ENCODE results near the gene USP49. TPM values are rescaled to one million over a fixed set of nuclear protein-coding genes. Genes with fewer than 3 reads are reported as not detected.
"Not testable (repeated sequence)": the region's sequence is repeated elsewhere in the genome, so short reads cannot be mapped to it uniquely, and the experiment has no call there.

USP49 gene
- total and polyA plus RNA-seq, 2 donors, result 2.3 to 4.9 TPM

DNA sequence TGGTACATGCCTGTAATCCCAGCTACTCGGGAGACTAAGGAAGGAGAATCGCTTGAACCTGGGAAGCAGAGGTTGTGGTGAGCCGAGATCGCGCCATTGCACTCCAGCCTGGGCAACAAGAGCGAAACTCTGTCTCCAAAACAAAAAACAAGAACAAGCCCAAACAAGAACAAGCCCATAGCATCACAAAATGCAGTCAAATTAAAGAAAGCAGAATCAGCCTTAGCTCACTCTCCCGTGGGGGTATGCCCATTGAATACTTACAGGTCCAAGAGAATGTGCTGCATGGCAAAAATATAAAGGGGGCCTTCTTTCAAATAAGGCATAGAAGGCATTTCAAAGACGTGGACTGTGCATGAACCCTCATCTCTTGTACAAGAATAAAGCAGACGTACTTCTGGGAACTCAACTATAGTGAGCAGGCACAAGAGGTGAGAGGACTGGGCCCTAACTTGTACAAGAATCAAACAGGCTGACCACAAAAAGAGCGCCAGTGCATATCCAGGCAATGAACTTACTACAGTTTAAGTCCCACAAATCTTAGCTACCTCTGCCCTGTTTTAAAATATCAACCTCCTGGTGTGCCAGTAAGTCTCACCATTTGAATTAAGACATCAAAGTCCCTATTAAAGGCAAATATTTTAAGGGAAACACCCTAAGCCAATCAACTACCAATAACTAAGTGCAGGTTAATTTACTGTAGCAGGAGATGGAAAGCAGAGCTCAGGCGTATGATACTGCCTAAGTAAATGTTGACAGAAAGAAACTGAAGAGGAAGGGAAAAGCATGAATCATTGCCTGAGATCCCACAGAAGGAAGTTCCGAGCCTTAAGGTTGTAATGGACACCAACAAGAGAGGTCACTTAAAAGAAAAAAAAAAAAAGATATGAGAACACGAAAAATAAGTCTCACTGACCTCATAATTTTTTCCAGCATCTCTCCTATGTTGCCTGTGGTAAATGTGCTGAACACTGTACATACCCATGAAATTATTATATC lies 70.3 kb downstream of the USP49 start:
- peak overlapping the region; percentile 47 for H3K27ac ChIP-seq (ENCODE audit: low read depth)
- H3K36me3 ChIP-seq (ENCODE audit: insufficient read depth), result no peaks in the 10 kb centered on the region
- DNase-seq (ENCODE audit: extremely low spot score), result no peak
- WGBS, result 85% methylated on average over 13 of the region's 13 CpGs
- H3K4me1 ChIP-seq (ENCODE audit: insufficient read depth), result no peaks in the 10 kb centered on the region
- H3K4me3 ChIP-seq (ENCODE audit: low read depth, low read length), result no peak overlapping the region

DNA sequence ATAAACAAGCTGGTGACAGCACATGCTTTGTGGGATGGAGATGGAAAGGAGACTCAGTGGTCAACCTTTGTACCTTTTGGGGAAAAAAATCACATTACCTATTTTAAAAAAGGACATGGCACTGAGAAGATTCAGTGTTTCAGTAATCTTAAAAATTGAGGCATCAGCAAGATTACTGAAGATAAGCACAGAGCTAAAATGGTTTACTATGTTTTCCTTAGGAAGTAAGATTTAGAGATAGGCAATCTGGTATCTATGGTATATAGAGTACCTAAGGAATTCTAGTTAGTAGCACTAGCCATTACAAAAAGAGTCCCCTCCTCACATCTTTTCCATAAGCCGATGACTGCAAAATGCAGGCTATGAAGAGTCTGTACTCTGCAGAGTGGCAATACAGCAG lies 72.0 kb downstream of the USP49 start:
- Histone ChIP-seq H3K36me3 (ENCODE audit: insufficient read depth) (no peaks in the 10 kb centered on the region), H3K27ac (ENCODE audit: low read depth) (no peak overlapping the region), H3K4me1 (ENCODE audit: insufficient read depth) (no peaks in the 10 kb centered on the region), H3K4me3 (ENCODE audit: low read depth, low read length) (no peak overlapping the region)
- no peak for DNase-seq (ENCODE audit: extremely low spot score)
- 95% methylated on average over 1 of the region's 1 CpG for WGBS

DNA sequence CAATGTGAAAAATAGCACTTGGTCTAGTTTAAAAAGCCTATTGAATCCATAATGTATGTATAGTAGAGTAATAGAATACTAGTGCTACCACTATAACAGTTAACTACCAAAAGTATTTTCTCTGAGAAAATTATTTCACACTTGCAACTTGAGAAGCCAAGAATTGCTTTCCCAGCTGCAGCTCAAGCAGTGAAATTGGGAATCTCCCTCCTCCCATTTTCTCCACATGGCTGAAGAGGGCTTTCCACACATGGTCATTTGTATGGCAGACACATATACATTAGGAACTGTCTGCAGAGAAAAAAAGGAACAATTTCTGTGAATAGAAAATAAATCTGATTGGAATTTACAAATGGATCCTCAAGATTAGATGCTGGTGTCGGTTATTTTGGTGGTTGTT lies 73.2 kb downstream of the USP49 start:
- no peaks in the 10 kb centered on the region for H3K4me1 ChIP-seq (ENCODE audit: insufficient read depth)
- no peaks in the 10 kb centered on the region for H3K36me3 ChIP-seq (ENCODE audit: insufficient read depth)
- no peak overlapping the region for H3K4me3 ChIP-seq (ENCODE audit: low read depth, low read length)
- 97% methylated on average over 1 of the region's 1 CpG for WGBS
- DNase-seq (ENCODE audit: extremely low spot score), result no peak
- H3K27ac ChIP-seq (ENCODE audit: low read depth), result no peak overlapping the region

DNA sequence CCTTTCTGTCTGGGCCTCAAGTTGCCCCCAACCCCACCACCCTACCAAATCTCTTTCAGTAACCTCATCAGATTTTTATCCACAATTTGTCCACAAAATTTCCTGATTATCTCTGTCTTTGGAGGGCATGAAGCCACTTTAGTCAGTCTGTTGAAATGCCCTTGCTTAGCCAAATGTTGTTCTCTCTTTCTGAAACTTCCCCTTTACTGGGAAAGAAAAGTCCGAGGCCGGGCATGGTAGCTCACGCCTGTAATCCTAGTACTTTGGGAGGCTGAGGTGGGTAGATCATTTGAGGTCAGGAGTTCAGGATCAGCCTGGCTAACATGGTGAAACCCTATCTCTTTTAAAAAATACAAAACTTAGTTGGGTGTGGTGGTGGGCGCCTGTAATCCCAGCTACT lies 73.9 kb downstream of the USP49 start:
- no peak overlapping the region for H3K27ac ChIP-seq (ENCODE audit: low read depth)
- DNase-seq (ENCODE audit: extremely low spot score), result no peak
- WGBS, result 92% methylated on average over 4 of the region's 4 CpGs
- H3K4me3 ChIP-seq (ENCODE audit: low read depth, low read length), result no peak overlapping the region
- no peaks in the 10 kb centered on the region for H3K4me1 ChIP-seq (ENCODE audit: insufficient read depth)
- H3K36me3 ChIP-seq (ENCODE audit: insufficient read depth), result no peaks in the 10 kb centered on the region

DNA sequence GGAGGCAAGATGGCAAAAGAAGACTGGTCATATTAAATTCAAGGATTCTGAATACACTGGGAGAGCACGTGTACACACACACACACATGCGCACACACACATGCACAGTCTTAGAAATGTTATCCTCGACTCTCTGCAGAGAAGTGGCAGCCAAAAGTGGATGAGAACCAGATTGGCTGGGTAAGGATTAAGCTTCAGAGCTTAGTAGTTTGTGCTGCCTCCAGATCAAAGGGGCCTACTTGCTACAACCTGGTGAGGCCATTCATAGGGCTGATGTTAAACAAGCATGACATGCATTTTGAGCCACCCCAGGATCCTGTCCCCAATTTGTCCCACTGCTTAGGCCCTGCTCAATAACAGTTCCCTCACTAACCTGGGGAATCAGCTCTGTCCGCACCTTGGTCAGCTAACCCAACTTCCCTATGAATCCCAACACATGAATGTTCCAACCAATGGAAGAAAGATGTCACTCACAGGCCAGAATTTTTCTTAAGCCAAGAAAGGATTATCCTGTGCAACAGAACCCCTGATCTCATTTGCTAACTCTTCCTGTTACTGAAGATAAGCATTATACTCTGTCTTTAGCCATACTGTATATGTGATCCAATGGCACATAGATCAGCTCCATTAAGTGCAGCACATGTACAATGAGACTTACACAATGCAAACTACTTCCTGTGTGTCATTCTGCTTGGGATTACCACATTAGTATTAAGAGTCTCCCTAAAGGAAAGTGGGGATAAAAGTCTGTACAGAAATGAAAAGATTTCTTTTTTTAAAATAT lies 76.7 kb downstream of the USP49 start:
- no peak overlapping the region for H3K4me3 ChIP-seq (ENCODE audit: low read depth, low read length)
- H3K36me3 ChIP-seq (ENCODE audit: insufficient read depth), result no peaks in the 10 kb centered on the region
- H3K4me1 ChIP-seq (ENCODE audit: insufficient read depth), result no peaks in the 10 kb centered on the region
- no peak for DNase-seq (ENCODE audit: extremely low spot score)
- no peak overlapping the region for H3K27ac ChIP-seq (ENCODE audit: low read depth)
- 78% methylated on average over 4 of the region's 4 CpGs for WGBS

DNA sequence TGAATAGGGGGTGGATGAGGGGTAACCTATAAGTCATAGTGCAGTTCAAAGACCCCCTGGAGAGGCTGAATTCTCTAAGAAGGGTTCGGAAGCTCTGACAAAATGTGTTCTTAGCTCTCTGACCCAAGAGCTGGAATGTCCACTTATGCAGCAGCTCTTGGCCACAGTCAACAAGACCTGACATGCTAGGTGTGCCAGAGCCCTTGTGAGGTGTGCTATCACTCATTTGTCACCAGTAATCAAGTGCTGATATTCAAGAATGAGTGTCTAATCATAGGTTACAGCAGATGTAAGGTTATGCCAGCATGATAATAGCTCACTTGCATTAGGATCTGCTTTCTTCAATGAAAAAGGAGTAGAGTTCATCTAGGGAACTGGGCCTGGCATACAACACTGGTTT lies 79.6 kb downstream of the USP49 start:
- no peak for DNase-seq (ENCODE audit: extremely low spot score)
- Histone ChIP-seq H3K27ac (ENCODE audit: low read depth) (no peak overlapping the region), H3K4me3 (ENCODE audit: low read depth, low read length) (no peak overlapping the region), H3K4me1 (ENCODE audit: insufficient read depth) (no peaks in the 10 kb centered on the region), H3K36me3 (ENCODE audit: insufficient read depth) (no peaks in the 10 kb centered on the region)
- 81% methylated on average over 1 of the region's 1 CpG for WGBS

DNA sequence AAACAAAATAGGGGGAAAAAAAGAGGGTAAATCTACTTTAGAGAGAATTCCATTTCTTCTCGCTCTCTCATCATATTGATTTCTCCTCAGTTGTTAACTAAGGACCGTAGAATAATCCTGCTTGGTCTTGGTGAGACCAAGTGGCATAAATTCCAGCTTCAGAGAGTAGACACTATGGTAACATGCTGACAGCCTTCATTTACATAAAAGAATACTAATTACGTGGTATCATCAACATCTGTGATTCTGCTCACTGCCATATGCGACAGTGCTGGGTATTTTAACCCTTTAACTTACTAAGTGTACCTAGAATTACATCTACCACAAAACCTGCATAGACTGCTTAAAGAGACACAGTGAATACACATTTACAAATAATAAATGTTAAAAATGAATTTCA lies 80.5 kb downstream of the USP49 start:
- WGBS, result 77% methylated on average over 4 of the region's 4 CpGs
- no peaks in the 10 kb centered on the region for H3K4me1 ChIP-seq (ENCODE audit: insufficient read depth)
- no peak overlapping the region for H3K27ac ChIP-seq (ENCODE audit: low read depth)
- no peak overlapping the region for H3K4me3 ChIP-seq (ENCODE audit: low read depth, low read length)
- H3K36me3 ChIP-seq (ENCODE audit: insufficient read depth), result no peaks in the 10 kb centered on the region
- no peak for DNase-seq (ENCODE audit: extremely low spot score)

DNA sequence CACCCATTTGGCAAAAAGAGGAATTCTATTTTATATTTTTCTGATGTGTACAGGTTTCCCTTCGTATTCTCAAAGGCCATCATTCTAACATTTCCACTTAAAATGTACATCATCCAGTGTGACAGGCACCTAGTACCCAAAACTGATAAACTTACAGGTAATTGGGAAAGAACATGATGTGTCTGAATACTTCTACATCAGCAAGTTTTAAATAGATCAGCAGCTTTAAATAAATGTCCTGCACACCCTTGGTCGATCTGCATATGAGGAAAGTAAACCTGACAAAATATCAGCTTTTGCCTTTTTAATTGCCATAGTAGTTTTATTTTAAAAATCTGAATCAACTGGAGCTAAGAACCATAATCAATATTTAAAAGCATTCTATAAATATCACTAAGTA lies 81.2 kb downstream of the USP49 start:
- Histone ChIP-seq H3K4me3 (ENCODE audit: low read depth, low read length) (no peak overlapping the region), H3K36me3 (ENCODE audit: insufficient read depth) (no peaks in the 10 kb centered on the region), H3K4me1 (ENCODE audit: insufficient read depth) (no peaks in the 10 kb centered on the region), H3K27ac (ENCODE audit: low read depth) (no peak overlapping the region)
- WGBS, result 88% methylated on average over 2 of the region's 2 CpGs
- no peak for DNase-seq (ENCODE audit: extremely low spot score)

DNA sequence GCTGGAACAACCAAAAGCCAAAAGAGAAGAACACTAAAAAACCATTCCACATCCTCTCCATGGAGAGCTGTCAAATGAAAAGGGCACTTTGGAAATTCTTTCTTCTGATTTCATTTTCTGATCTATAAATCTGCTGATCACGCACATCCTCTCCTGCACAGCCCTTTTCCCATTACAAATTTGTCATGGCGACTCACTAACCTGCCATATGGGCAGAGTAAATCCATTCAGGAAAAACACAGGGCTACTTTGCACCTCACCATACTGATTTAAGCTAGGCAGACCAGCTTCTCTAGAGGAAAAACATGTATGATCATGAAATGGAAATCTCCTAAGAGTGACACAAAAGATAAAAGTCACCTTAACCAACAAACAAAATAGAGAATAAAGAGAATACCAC lies 81.7 kb downstream of the USP49 start:
- no peak for DNase-seq (ENCODE audit: extremely low spot score)
- H3K4me1 ChIP-seq (ENCODE audit: insufficient read depth), result no peaks in the 10 kb centered on the region
- H3K4me3 ChIP-seq (ENCODE audit: low read depth, low read length), result no peak overlapping the region
- 93% methylated on average over 2 of the region's 2 CpGs for WGBS
- no peaks in the 10 kb centered on the region for H3K36me3 ChIP-seq (ENCODE audit: insufficient read depth)
- no peak overlapping the region for H3K27ac ChIP-seq (ENCODE audit: low read depth)

DNA sequence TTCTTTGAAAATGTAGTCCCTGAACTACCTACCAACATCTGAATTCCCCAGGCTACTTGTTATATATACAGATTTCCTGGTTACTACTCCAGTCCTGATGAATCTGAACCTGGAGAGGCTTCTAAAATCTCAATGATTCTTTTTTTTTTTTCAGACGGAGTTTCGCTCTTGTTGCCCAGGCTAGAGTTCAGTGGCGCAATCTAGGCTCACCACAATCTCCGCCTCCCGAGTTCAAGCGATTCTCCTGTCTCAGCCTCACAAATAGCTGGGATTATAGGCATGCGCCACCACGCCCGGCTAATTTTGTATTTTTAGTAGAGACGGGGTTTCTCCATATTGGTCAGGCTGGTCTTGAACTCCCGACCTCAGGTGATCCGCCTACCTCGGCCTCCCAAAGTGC lies 83.2 kb downstream of the USP49 start:
- H3K36me3 ChIP-seq (ENCODE audit: insufficient read depth); H3K4me3 ChIP-seq (ENCODE audit: low read depth, low read length); H3K4me1 ChIP-seq (ENCODE audit: insufficient read depth); H3K27ac ChIP-seq (ENCODE audit: low read depth); DNase-seq (ENCODE audit: extremely low spot score): not testable (repeated sequence)
- WGBS, result 97% methylated on average over 13 of the region's 13 CpGs

DNA sequence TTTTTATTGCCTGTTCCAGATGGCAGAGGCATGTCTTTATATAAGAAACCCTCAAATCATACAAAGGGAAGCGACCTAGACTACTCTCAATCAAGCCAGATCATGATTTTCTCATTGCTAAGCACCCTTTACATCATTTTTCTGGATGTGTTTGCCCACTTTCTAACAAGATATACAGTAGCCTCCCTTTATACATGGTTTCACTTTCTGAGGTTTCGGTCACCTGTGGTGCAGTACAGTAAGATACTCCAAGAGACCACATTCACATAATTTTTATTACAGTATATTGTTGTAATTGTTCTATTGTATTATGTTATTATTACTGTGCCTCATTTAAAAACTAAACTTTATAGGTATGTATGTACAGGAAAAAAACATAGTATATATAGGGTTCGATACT lies 84.1 kb downstream of the USP49 start:
- no peak overlapping the region for H3K4me3 ChIP-seq (ENCODE audit: low read depth, low read length)
- WGBS, result 86% methylated on average over 3 of the region's 3 CpGs
- no peaks in the 10 kb centered on the region for H3K4me1 ChIP-seq (ENCODE audit: insufficient read depth)
- H3K36me3 ChIP-seq (ENCODE audit: insufficient read depth), result no peaks in the 10 kb centered on the region
- no peak for DNase-seq (ENCODE audit: extremely low spot score)
- no peak overlapping the region for H3K27ac ChIP-seq (ENCODE audit: low read depth)

DNA sequence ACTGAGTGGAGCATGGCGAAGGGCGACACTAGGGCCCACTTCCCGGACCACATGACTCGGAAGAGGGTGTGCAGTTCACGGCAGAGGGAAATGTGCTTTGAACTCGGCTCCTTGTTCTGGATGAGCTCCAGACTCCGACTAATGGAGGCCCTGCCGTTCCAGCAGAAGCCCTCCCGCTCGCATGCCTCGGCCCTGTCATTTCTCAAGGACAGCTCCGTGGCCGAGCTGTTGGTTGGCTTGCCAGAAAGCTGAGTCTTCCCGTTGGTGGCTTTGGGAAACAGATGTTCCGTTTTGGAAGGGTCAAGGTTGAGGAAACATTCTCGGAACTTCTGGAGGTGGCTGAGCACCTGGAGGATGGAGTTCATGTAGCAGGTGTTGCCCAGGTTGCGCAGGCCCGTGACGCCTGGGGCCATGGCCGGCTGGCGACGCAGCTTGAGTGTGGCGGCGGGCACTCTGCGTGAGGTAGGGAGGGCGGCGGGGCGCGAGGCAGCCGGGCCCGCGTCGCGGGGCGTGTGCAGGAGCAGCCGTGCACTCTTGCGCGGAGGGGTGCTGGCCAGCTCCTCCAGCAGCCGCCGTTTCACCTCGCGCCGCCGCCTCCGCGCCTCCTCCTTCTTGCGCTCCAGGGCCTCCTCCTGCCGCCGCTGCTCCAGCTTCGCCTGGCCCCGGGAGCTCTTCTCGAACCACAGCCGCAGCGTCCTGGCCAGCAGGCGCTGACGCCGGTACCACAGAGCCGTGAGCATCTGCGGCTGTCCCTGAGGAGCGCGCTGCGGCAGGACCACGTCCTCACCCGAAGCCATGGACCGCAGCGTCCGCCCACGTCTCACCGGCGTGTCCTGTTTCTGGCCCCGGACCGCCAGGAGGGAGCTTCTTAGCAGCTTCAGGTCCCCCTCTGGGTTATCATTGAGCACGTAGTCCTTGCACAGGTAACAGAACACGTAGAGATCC lies 89.1 kb downstream of the USP49 start:
- 95% methylated on average over 74 of the region's 74 CpGs for WGBS
- H3K4me3 ChIP-seq (ENCODE audit: low read depth, low read length), result no peak overlapping the region

DNA sequence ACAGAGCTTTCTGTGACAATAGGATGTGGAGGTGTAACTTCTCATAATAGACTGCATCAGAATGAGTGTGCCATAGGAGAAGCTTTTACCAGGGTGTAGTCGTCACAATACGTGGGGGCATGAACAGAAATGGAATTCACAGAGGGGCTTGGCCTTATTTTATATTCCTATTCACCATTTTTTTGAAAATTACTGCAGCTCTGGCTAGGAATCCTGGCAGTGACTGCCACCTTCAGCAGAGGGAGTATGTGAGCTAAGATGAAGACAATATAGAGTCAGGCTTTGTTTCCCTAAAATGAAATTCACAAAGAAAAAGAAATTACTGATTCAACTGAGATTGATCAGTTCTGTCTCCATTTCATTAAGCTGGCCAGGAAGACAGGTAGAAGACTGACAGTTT lies 93.8 kb downstream of the USP49 start:
- DNase-seq (ENCODE audit: extremely low spot score), result no peak
- H3K27ac ChIP-seq (ENCODE audit: low read depth), result no peak overlapping the region
- peaks cover 4% of the 10 kb centered on the region for H3K36me3 ChIP-seq (ENCODE audit: insufficient read depth)
- WGBS, result 73% methylated on average over 2 of the region's 2 CpGs
- H3K4me1 ChIP-seq (ENCODE audit: insufficient read depth), result no peaks in the 10 kb centered on the region
- no peak overlapping the region for H3K4me3 ChIP-seq (ENCODE audit: low read depth, low read length)

More for the DNA sequence above, 89.1 kb downstream of the USP49 start:
- Histone ChIP-seq H3K36me3 (ENCODE audit: insufficient read depth) (peaks cover 4% of the 10 kb centered on the region), H3K27ac (ENCODE audit: low read depth) (no peak overlapping the region), H3K4me1 (ENCODE audit: insufficient read depth) (no peaks in the 10 kb centered on the region)
- no peak for DNase-seq (ENCODE audit: extremely low spot score)

Measured in urinary bladder (tissue), 4 donors.